HG03439 (cell line): ENCODE results near the gene DNAH10.
"Not testable (repeated sequence)": the region's sequence is repeated elsewhere in the genome, so short reads cannot be mapped to it uniquely, and the experiment has no call there.

Source experiments
- ATAC-seq: cut with Tn5 transposase; IDR thresholded peaks from one replicate; pipeline ENCODE4 v1.9.1; 2021; ENCODE audit warnings: mild to moderate bottlenecking, moderate library complexity; ENCODE audit not compliant: unreplicated experiment

DNAH10 gene

DNA sequence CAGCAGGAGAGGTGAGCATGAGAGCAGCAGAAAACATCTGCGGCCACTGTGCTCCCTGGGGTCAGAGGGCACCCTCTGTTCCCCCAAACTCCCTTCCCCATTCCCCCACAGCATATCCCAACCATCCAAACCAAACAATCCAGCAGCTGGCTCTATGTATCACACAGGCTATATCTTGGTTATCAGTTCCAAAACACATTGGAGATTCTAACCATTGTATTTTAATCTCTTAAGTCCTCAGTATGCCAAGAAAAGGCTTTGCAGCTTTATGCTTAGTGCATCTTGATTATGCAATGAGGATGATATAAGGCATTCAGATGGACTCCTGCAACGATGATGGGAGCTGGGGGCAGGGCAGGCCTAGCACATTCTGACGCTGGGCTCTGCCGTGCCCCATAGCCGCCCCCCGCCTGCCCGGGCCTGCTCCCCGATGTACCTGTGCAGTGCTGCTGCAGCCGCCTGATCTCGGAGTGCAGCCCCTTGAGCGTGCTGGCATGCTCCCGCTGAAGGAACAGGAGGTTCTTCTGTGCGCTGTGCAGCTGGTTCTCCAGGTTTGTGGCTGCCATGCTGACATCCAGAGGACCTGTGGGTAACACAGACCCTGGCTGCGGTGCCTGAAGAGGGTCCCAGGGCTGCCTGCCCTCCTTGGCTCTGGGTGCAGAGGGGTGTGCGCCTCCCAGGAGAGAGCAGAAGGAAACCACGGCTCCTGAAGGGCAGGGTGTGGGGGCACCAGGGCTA is 181.0 kb downstream of the DNAH10 start:
- ATAC-seq, result no peak

DNA sequence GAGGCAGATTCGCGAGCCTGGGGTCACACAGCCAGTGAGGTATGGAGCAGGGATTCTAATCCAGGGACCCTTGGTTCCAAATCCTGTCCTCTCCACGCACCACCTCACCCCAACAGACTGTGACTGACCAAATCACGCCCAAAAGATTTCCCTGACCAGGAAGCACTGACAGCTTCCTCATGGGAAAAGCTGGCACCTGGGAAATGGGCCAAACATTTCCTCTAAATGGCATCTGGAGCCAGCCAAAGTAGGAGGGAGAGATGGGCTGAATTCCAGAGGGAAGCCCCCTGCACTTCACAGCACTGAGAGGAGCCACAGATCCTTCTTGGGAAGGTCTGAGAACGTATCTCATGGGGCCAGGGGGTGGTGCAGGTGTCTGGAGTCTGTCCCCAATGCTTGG is 181.7 kb downstream of the DNAH10 start:
- no peak for ATAC-seq

- no peak for ATAC-seq
Measured at GRCh38 chr12:123944696-123945095, 182.6 kb downstream of the DNAH10 start.

DNA sequence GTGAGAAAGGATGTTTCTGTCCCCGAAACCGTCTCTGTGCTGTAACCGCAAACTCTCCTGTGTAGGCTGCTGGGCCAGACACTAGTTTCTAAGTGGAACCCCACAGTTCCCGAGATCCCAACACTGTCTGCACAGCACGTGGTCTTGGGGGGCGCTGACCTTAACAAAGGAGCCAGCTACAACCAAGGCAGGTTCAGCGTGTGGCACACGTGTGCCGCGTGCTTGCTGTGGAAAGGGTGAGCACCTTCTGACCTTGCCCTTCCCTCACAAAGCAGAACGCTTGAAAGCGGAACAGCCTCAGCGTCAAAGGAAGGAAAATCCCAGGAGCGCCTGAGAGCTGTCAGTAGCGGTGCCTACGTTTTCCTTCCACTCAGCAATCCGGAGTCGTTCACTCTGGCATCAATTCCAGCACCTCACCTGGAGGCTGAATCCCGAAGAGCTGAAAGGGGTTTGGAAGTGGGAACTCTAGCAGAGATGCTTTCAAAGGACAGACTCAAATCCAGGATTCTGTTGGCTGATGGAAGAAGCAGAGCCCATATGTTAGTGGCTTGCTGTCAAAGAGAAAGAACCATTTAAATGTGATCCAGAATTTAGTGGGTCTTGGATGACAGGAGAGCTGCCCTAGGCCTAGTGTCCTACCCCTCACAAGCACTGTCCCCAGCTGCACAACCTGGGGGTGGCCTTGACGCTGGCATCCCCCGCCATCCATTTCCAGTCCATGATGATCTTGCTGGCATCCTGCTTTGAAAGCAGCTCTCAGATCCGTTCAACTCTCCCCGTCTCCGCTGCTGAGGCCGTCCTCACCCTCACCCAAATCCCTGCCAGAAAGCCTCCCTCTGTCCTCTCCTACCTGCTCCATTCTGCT is 183.4 kb downstream of the DNAH10 start:
- ATAC-seq, result no peak

- no peak for ATAC-seq
Measured at GRCh38 chr12:123946152-123946515, 184.0 kb downstream of the DNAH10 start.

DNA sequence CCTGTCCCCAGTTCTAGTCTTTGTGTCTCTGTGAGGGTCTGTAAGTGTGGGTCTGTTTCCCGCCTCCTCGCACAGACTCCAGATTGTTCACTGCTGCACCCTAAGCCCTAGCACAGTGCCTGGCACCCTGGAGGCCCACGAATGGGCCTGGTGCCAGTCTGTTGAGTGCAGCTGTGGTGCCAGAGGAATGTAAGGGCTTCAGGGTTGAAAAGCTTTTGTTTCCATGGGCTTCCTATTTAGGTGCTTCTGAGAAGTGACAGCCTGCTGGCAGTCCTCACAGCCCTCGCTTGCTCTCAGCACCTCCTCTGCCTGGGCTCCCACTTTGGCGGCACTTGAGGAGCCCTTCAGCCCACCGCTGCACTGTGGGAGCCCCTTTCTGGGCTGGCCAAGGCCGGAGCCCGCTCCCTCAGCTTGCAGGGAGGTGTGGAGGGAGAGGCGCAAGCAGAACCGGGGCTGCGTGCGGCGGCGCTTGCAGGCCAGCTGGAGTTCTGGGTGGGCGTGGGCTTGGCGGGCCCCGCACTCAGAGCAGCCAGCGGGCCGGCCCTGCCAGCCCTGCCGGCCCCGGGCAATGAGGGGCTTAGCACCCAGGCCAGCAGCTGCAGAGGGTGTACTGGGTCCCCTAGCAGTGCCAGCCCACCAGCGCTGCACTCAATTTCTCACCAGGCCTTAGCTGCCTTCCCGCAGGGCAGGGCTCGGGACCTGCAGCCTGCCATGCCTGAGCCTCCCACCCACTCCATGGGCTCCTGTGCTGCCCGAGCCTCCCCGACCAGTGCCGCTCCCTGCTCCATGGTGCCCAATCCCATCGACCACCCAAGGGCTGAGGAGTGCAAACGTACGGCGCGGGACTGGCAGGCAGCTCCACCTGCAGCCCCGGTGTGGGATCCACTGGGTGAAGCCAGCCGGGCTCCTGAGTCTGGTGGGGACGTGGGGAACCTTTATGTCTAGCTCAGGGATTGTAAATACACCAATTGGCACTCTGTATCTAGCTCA is 184.7 kb downstream of the DNAH10 start:
- ATAC-seq, result not testable (repeated sequence)

DNA sequence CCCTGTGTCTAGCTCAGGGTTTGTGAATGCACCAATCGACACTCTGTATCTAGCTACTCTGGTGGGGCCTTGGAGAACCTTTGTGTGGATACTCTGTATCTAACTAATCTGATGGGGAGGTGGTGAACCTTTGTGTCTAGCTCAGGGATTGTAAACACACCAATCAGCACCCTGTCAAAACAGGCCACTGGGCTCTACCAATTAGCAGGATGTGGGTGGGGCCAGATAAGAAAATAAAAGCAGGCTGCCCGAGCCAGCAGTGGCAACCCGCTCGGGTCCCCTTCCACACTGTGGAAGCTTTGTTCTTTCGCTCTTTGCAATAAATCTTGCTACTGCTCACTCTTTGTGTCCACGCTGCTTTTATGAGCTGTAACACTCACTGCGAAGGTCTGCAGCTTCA is 185.4 kb downstream of the DNAH10 start:
- ATAC-seq, result not testable (repeated sequence)

DNA sequence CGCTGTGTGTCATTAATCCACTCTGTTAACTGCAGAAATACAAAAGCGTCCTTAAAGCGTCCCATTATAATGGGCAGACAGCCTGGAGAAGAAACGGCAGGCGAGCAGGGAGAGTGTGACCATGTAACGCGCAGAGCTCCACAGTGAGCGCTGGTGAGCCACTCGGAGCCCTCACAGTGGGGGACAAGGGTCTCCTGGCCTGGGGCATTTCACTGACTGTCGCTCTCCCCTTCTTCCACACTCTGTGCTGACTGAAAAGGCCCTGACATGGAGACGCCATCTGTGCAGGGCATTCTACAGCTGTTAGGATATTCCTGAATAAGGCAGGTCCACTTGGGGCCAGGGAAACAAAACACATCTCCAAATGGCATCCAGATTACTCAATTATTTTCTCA is 186.3 kb downstream of the DNAH10 start:
- ATAC-seq, result no peak

- no peak for ATAC-seq
Measured at GRCh38 chr12:123948796-123949769, 187.0 kb downstream of the DNAH10 start.

DNA sequence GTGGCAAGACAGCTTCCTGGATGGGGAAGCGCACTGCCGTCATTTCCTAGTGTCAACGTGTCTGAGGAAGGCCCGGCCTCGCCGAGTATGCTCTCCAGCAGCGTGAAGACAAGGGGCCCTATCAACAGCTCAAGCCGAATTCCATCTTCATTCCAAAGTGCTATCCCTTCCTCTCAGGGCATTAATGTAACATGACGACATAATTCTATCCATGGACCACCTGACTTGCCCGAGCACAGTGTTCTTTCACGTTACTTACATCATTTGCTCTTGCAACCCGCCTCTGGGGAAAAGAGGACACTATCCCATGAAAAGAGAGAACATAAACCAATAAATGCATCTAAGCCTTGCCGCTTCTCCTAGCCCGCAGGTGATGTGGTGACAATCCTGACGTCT is 187.7 kb downstream of the DNAH10 start:
- no peak for ATAC-seq

DNA sequence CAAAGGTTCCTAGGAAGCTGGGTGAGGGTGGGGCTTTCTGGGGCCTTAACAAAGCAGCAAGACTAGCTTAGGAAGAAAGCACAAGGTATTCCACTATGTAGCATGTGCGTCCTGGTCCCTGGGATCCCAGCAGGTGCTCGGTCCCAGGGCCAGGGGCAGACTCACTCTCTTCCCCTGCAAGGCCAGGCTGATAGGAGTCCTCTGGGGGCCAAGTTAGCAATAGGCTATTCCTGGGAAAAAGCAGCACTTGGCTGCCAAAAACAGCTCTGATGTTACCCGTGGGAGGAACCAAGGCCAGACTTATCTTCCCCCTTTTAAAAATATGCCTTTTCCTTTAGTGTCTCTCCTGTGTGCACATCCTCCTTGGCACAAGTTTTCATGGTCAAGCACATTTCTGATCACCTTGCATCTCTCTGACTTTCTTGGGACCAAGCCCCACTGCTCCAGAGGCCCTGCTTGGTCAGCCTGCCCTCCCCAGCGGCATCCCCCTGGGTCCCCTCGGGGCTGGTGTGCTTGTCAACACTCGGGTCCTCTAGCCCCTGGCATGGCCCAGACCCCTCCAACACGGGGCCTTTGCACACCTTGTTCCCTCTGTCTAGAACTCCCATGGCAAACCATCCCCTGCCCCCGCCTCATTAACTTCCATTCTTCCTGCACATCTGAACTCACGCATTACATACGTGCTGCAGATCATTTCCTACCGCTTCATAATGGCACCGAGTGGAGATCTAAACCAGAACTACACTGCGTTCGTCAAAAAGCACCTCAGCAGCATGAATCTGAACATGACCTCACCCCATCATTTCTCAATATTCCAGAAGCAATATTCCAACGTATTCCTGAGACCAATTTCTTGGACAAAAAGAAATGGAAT is 188.6 kb downstream of the DNAH10 start:
- ATAC-seq, result no peak

- no peak for ATAC-seq
Measured at GRCh38 chr12:123951467-123951866, 189.4 kb downstream of the DNAH10 start.

DNA sequence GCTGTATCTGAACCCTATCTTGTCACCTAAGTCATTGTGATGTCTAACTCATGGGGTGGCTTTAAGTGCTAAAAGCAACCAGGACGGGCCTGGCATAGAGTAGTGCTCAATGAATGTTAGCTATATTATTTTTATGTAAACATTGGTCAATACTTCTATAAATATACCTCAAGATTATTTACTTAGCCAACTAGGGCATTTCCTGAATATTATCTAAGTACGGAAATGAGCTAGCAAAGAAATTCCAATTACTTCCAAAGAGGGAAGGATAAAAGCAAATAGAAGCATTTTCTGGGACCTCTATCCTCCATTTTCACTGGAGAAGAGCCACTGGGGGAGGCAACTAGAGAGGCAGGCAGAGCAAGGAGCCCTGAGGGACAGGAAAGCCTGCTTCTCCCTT is 189.9 kb downstream of the DNAH10 start:
- ATAC-seq, result no peak

DNA sequence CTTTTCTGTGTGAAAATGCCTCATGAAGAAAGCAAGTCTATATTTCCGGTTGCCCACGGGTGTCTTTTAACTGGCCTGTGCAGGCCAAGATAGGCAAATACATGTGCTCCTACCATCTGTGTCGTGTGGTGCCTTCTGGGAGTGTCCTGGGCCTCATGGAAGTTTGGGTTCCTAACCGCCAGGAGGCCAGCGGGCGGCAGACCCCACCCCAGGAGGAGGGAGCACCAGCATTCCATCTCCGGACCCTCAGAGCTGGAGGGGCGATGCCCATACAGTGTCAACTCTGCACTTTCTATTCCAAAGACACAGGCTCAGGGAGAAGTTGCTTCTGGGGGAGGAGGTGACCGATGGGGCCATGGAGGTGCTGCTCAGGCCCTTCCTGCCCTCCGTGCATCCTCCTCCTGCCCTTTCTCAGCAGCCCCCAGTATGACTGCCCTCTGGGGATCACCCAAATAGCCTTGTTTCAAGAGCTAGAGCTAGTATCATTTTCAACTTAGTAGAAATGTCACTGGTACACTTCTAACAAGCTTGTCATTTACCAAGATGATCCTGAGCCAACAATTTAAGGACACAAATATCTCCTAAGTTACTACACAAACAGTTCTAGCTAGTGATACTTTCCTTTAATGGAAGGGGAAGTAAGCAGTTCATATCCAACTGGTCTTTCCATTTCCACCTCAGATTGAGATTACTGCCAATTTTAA is 192.7 kb downstream of the DNAH10 start:
- ATAC-seq, result no peak

GRCh38 chr12:123956249-123956648 is 194.1 kb downstream of the DNAH10 start:
- no peak for ATAC-seq

- no peak for ATAC-seq
Measured at GRCh38 chr12:123957196-123957595, 195.1 kb downstream of the DNAH10 start.

- ATAC-seq, result no peak
Measured at GRCh38 chr12:123958462-123958861, 196.4 kb downstream of the DNAH10 start.

DNA sequence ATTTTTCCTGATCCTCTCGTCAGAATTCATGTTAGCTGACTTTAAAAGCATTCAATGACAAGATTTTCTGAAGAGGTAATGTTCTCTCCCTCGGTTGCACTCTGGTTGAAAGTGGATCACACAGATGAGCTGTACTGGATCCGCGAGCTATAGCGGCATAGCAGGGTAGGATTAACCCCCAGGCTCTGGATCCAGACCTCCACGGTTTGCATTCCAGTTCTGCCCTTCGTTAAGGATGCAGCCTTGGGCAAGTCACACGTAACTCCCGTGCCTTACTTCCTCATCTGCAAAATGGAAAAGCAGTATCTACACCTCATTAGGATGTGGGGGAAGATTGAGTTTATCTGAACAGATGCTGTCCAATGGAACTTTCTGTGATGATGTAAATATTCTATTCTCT is 196.8 kb downstream of the DNAH10 start:
- no peak for ATAC-seq
